Measurements from ENCODE around the gene CDK5RAP2.

GRCh38 chr9:120571443-120572257 lies 8.3 kb downstream of the CDK5RAP2 start:
- no peak for TF ChIP-seq KLF16 (tag by site-specific recombination; IDR thresholded peaks at IDR 0.05)
- TF ChIP-seq SP2 (tag by site-specific recombination; IDR thresholded peaks at IDR 0.05): no peak
- no peak for TF ChIP-seq CTCF (tag by site-specific recombination; IDR thresholded peaks at IDR 0.05)
- TF ChIP-seq KLF10 (tag by site-specific recombination; IDR thresholded peaks at IDR 0.05): no peak
- TF ChIP-seq ZNF311 (tag by site-specific recombination; IDR thresholded peaks at IDR 0.05; ENCODE audit: borderline replicate concordance): no peak
- no peak for TF ChIP-seq ZNF843 (tag by site-specific recombination; IDR thresholded peaks at IDR 0.05)
- no peak for TF ChIP-seq ZNF350 (tag by site-specific recombination; IDR thresholded peaks at IDR 0.05)
- no peak for TF ChIP-seq ZSCAN18 (tag by site-specific recombination; IDR thresholded peaks at IDR 0.05)
- no peak for TF ChIP-seq SETDB1 (IDR thresholded peaks at IDR 0.05; ENCODE audit: insufficient read length, low read length)
- TF ChIP-seq, protein P1, sequence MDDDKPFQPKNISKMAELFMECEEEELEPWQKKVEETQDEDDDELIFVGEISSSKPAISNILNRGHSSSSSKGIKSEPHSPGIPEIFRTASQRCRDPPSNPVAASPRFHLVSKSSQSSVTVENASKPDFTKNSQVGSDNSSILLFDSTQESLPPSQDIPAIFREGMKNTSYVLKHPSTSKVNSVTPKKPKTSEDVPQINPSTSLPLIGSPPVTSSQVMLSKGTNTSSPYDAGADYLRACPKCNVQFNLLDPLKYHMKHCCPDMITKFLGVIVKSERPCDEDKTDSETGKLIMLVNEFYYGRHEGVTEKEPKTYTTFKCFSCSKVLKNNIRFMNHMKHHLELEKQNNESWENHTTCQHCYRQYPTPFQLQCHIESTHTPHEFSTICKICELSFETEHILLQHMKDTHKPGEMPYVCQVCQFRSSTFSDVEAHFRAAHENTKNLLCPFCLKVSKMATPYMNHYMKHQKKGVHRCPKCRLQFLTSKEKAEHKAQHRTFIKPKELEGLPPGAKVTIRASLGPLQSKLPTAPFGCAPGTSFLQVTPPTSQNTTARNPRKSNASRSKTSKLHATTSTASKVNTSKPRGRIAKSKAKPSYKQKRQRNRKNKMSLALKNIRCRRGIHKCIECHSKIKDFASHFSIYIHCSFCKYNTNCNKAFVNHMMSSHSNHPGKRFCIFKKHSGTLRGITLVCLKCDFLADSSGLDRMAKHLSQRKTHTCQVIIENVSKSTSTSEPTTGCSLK (tag by site-specific recombination; IDR thresholded peaks at IDR 0.05): no peak
- no peak for TF ChIP-seq ZNF830 (tag by site-specific recombination; IDR thresholded peaks at IDR 0.05; ENCODE audit: low read depth)
- TF ChIP-seq ZNF398 (tag by site-specific recombination; IDR thresholded peaks at IDR 0.05): no peak
- no peak for TF ChIP-seq ZNF214 (tag by site-specific recombination; IDR thresholded peaks at IDR 0.05; ENCODE audit: borderline replicate concordance)
- TF ChIP-seq ZNF529 (tag by site-specific recombination; IDR thresholded peaks at IDR 0.05; ENCODE audit: insufficient replicate concordance): no peak
